Fibroblast of the aortic adventitia (primary cell): ENCODE measurements around the gene HMCN2. TPM values are rescaled to one million over a fixed set of nuclear protein-coding genes. Genes with fewer than 3 reads are reported as not detected.

Experiments
- DNase-seq: peaks from one replicate; pipeline ENCODE4 v3.0.0-alpha.2; 2010; ENCODE audit warnings: low read depth
- H3K4me3 ChIP-seq: 2 replicates; pipeline ENCODE4 v1.5.1; 2011; ENCODE audit warnings: low read depth, mild to moderate bottlenecking, control low read depth, low read length, moderate library complexity
- CTCF ChIP-seq: IDR thresholded peaks from 2 replicates; pipeline ENCODE4 v1.5.1; 2011; ENCODE audit warnings: mild to moderate bottlenecking, low read length, control low read depth, inconsistent platforms; ENCODE audit not compliant: insufficient read depth
- total RNA-seq: library from RNA; depleted of rRNA; stranded (reverse); fragments of >200 nt; gene quantifications from 2 replicates; pipeline ENCODE4 v1.2.3, GENCODE V29; 2012; ENCODE audit warnings: low replicate concordance

HMCN2 gene
- total RNA-seq, 1 donor = not detected

- H3K4me3 ChIP-seq = no peak overlapping the region
- DNase-seq = no peak
These were observed 6.5 kb upstream of the HMCN2 start for GRCh38 chr9:130259044-130259443.

GRCh38 chr9:130260816-130261765, 4.5 kb upstream of the HMCN2 start:
- no peak overlapping the region for H3K4me3 ChIP-seq
- DNase-seq = peak; percentile 19
- no peak for TF ChIP-seq CTCF

More at GRCh38 chr9:130259044-130259443, 6.5 kb upstream of the HMCN2 start:
- TF ChIP-seq CTCF = no peak

GRCh38 chr9:130262061-130262745, 3.4 kb upstream of the HMCN2 start:
- no peak for TF ChIP-seq CTCF
- no peak overlapping the region for H3K4me3 ChIP-seq
- DNase-seq = no peak

GRCh38 chr9:130262771-130263170, 2.8 kb upstream of the HMCN2 start:
- no peak for DNase-seq
- no peak for TF ChIP-seq CTCF
- H3K4me3 ChIP-seq = no peak overlapping the region

GRCh38 chr9:130263601-130264413, 1.8 kb upstream of the HMCN2 start:
- no peak for TF ChIP-seq CTCF
- H3K4me3 ChIP-seq = no peak overlapping the region
- DNase-seq = no peak
